Panc1 (cell line): Measurements from ENCODE around the gene AAMP. TPM values are rescaled to one million over a fixed set of nuclear protein-coding genes. Genes with fewer than 3 reads are reported as not detected.

Source experiments
- ATAC-seq: fragments of 200-7000 bp; cut with Tn5 transposase; 2 replicates; pipeline ENCODE4 v1.9.1; 2020; ENCODE audit warnings: mild to moderate bottlenecking, moderate library complexity
- BruUV-seq: library from RNA; stranded (reverse); fragments of 400-500 nt; replicated peaks from 2 replicates; lab custom pipeline; 2021; lab: Mats Ljungman, UMichigan
- CTCF ChIA-PET: fragments of 300-600 bp; sonication (Branson Sonifier 250); formaldehyde crosslinking; loops from one replicate; lab custom pipeline; 2022; ENCODE audit warnings: antibody characterized with exemption; lab: Charles Lee
- POLR2A ChIA-PET: fragments of 300-600 bp; sonication (Branson Sonifier 250); formaldehyde crosslinking; loops from one replicate; lab custom pipeline; 2022; ENCODE audit warnings: antibody characterized with exemption; lab: Charles Lee
- DNase-seq: peaks from one replicate; pipeline ENCODE4 v3.0.0-alpha.2; 2010; ENCODE audit warnings: low read depth, low spot score
- H3K27ac ChIP-seq: 2 replicates; pipeline ENCODE4 v1.5.1; 2011; ENCODE audit warnings: mild to moderate bottlenecking, low read length, inconsistent platforms
- H3K27me3 ChIP-seq: fragments of 200-500 bp; sonication (Bioruptor generic); 2 replicates; pipeline ENCODE4 v1.6.0; 2014; ENCODE audit warnings: low read length, inconsistent platforms; ENCODE audit not compliant: control insufficient read depth, insufficient read depth
- H3K36me3 ChIP-seq: fragments of 200-500 bp; sonication (Bioruptor generic); 2 replicates; pipeline ENCODE4 v1.5.1; 2014; ENCODE audit warnings: inconsistent platforms, mild to moderate bottlenecking, low read length, moderate library complexity; ENCODE audit not compliant: control insufficient read depth, insufficient read depth
- H3K4me1 ChIP-seq: 2 replicates; pipeline ENCODE4 v1.5.1; 2011; ENCODE audit warnings: inconsistent platforms, mild to moderate bottlenecking, low read length, moderate library complexity; ENCODE audit not compliant: control insufficient read depth, insufficient read depth
- H3K4me3 ChIP-seq, 2 experiments: 2 replicates each; pipeline ENCODE4 v1.5.1; 2011 to 2012; ENCODE audit warnings: low read depth in 2 of 2, low read length in 2 of 2, mild to moderate bottlenecking in 2 of 2, inconsistent platforms in 1 of 2, moderate library complexity in 1 of 2
- H3K9me3 ChIP-seq: fragments of 200-500 bp; sonication (Bioruptor generic); 2 replicates; pipeline ENCODE4 v1.5.1; 2014; ENCODE audit warnings: low read depth, mild to moderate bottlenecking, inconsistent platforms, low read length, moderate library complexity; ENCODE audit not compliant: control insufficient read depth, insufficient read depth
- CTCF ChIP-seq: fragments of 450-650 bp; IDR thresholded peaks from 2 replicates; pipeline ENCODE4 v1.5.1; 2017; ENCODE audit warnings: mild to moderate bottlenecking
- POLR2AphosphoS5 ChIP-seq: IDR thresholded peaks from 2 replicates; pipeline ENCODE4 v1.6.1; 2012; ENCODE audit warnings: mild to moderate bottlenecking, low read depth, low read length, moderate library complexity
- REST ChIP-seq, 2 experiments: IDR thresholded peaks; 2 replicates each; pipeline ENCODE4 v1.6.1; 2011 to 2012; ENCODE audit warnings: low read depth in 2 of 2, control low read depth in 1 of 2, low read length in 1 of 2, mild to moderate bottlenecking in 1 of 2, moderate library complexity in 1 of 2; ENCODE audit not compliant: insufficient read depth in 1 of 2
- SIN3A ChIP-seq: IDR thresholded peaks from 2 replicates; pipeline ENCODE4 v1.6.1; 2012; ENCODE audit warnings: low read depth, mild to moderate bottlenecking, low read length, moderate library complexity, borderline replicate concordance; ENCODE audit not compliant: insufficient read depth
- TCF7L2 ChIP-seq: IDR thresholded peaks from 2 replicates; pipeline ENCODE4 v1.6.1; 2011; ENCODE audit warnings: mild to moderate bottlenecking, low read depth, low read length, inconsistent platforms
- in situ Hi-C: cut with HindIII; loops from 2 replicates; pipeline ENCODE4 v1.10.0; 2016; ENCODE audit warnings: low sequenced_read_pairs, low pct_unique_long_range_greater_than_20kb
- intact Hi-C: fragments of 100-400 bp; cut with micrococcal nuclease; formaldehyde crosslinking; loops from one replicate; pipeline ENCODE4 v1.10.0; 2022; ENCODE audit not compliant: unreplicated experiment
- total RNA-seq: library from RNA; stranded (reverse); gene quantifications from one replicate; pipeline ENCODE4 v1.2.1, GENCODE V29; 2021; ENCODE audit not compliant: unreplicated experiment

Gene AAMP
- total RNA-seq, 1 experiment from 2014 or later: 103 TPM

GRCh38 chr2:218253232-218253625 lies 16.7 kb downstream of the AAMP start:
- in situ Hi-C loops (no loop called here), intact Hi-C loops (no loop called here)
- DNase-seq: no peak
- no peak for ATAC-seq
- Histone ChIP-seq H3K27me3 (no peaks in the 10 kb centered on the region), H3K9me3 (no peaks in the 10 kb centered on the region), H3K36me3 (peaks cover 33% of the 10 kb centered on the region), H3K27ac (no peak overlapping the region), H3K4me3 (no peak overlapping the region), H3K4me1 (no peaks in the 10 kb centered on the region)
- no TSS peak for BruUV-seq
- POLR2A ChIA-PET: no interaction called here
- TF ChIP-seq POLR2AphosphoS5: no peak
- TF ChIP-seq CTCF: no peak
- CTCF ChIA-PET: no interaction called here

- Histone ChIP-seq H3K4me3 (no peak overlapping the region), H3K4me1 (no peaks in the 10 kb centered on the region), H3K27me3 (no peaks in the 10 kb centered on the region), H3K36me3 (peaks cover 37% of the 10 kb centered on the region), H3K27ac (no peak overlapping the region), H3K9me3 (no peaks in the 10 kb centered on the region)
- ChIA-PET CTCF (no interaction called here), POLR2A (no interaction called here)
- ATAC-seq (no peak), DNase-seq (no peak)
- intact Hi-C loops: no loop called here
- no TSS peak for BruUV-seq
- TF ChIP-seq REST (IDR thresholded peaks at IDR 0.05; ENCODE audit: insufficient read depth in 1 of 2, low read depth in 2 of 2, low read length in 1 of 2) (no peak), TCF7L2 (no peak), SIN3A (no peak), POLR2AphosphoS5 (no peak), CTCF (no peak)
- in situ Hi-C loops: no loop called here
These were observed 17.3 kb downstream of the AAMP start for GRCh38 chr2:218252509-218253231.
